ENCODE results near the gene CSNK1G3.

The CSNK1G3 gene

DNA sequence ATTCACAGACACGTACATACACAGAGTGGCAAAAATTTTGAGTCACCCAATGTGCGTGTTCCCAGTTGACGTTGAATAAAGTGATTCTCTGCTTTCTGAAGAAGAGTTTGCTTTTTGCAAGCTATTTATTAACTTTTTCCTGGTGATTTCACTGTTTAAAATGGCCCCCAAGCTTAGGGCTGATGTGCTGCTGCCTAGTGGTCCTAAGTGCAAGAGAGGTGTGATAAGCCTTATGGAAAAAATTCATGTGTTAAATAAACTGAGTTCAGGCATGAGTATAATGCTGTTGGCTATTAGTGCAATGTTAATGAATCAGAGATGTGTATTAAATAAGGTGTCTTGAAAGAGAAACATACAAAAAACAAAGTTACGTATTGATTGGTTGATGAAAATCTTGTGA is 16.9 kb downstream of the CSNK1G3 start:
- TF ChIP-seq, protein P1, sequence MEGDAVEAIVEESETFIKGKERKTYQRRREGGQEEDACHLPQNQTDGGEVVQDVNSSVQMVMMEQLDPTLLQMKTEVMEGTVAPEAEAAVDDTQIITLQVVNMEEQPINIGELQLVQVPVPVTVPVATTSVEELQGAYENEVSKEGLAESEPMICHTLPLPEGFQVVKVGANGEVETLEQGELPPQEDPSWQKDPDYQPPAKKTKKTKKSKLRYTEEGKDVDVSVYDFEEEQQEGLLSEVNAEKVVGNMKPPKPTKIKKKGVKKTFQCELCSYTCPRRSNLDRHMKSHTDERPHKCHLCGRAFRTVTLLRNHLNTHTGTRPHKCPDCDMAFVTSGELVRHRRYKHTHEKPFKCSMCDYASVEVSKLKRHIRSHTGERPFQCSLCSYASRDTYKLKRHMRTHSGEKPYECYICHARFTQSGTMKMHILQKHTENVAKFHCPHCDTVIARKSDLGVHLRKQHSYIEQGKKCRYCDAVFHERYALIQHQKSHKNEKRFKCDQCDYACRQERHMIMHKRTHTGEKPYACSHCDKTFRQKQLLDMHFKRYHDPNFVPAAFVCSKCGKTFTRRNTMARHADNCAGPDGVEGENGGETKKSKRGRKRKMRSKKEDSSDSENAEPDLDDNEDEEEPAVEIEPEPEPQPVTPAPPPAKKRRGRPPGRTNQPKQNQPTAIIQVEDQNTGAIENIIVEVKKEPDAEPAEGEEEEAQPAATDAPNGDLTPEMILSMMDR (IDR thresholded peaks at IDR 0.05; ENCODE audit: poor library complexity, severe bottlenecking), result no peak
- Histone ChIP-seq H3K4me1 (ENCODE audit: insufficient read depth, poor library complexity, severe bottlenecking) (peaks cover 5% of the 10 kb centered on the region), H3K27me3 (ENCODE audit: insufficient read depth, poor library complexity, severe bottlenecking) (no peaks in the 10 kb centered on the region), H3K9me3 (ENCODE audit: severe bottlenecking) (no peaks in the 10 kb centered on the region), H3K36me3 (ENCODE audit: low read depth) (no peaks in the 10 kb centered on the region), H3K4me3 (ENCODE audit: severe bottlenecking) (no peak overlapping the region), H3K27ac (ENCODE audit: poor library complexity, severe bottlenecking) (no peak overlapping the region)
- DNase-seq (ENCODE audit: low spot score) (no peak), ATAC-seq (ENCODE audit: low read depth) (no peak)

DNA sequence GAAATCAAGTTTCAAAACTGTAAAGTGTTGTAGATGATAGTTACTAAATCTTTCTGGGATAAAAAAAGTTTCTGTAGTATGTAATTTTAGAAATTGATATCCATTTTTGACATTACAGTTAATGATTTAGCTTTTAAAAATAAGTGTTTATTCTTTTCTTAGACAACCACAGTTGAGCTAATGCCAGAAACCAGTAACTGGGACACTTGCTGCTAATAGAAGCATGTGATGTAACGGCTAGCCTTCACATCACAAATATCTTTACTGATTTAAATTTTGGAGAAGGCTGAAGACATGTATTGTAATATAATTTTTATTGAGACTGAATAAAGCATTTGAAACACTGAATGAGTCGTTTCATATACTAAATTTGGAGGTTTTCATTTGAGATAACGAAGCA is 18.8 kb downstream of the CSNK1G3 start:
- H3K4me3 ChIP-seq (ENCODE audit: severe bottlenecking), result no peak overlapping the region
- H3K9me3 ChIP-seq (ENCODE audit: severe bottlenecking), result no peaks in the 10 kb centered on the region
- no peaks in the 10 kb centered on the region for H3K27me3 ChIP-seq (ENCODE audit: insufficient read depth, poor library complexity, severe bottlenecking)
- no peak for DNase-seq (ENCODE audit: low spot score)
- no peaks in the 10 kb centered on the region for H3K36me3 ChIP-seq (ENCODE audit: low read depth)
- peaks cover 5% of the 10 kb centered on the region for H3K4me1 ChIP-seq (ENCODE audit: insufficient read depth, poor library complexity, severe bottlenecking)
- TF ChIP-seq, protein P1 (IDR thresholded peaks at IDR 0.05; ENCODE audit: poor library complexity, severe bottlenecking), result no peak
- no peak for ATAC-seq (ENCODE audit: low read depth)
- H3K27ac ChIP-seq (ENCODE audit: poor library complexity, severe bottlenecking), result no peak overlapping the region

DNA sequence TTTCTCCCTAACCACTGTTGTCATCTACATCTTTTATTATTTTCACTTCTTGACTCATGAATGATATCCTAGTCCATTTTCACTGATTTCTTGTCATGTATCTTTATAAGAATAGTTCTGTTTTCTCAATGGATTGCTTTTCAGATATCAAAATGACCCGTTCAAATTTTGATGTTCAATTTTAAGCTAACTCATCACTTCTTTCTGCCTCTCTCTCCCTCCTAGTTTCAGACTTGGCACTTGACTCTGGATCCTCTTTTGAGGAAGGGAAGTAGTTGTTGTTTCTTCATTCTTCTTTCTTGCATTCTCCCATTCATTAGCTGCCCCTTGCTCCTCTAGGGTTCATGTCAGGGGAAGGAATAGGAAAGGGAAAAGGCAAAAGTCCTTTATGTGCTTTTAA is 23.7 kb downstream of the CSNK1G3 start:
- Histone ChIP-seq H3K27ac (ENCODE audit: poor library complexity, severe bottlenecking) (no peak overlapping the region), H3K9me3 (ENCODE audit: severe bottlenecking) (no peaks in the 10 kb centered on the region), H3K27me3 (ENCODE audit: insufficient read depth, poor library complexity, severe bottlenecking) (no peaks in the 10 kb centered on the region), H3K4me1 (ENCODE audit: insufficient read depth, poor library complexity, severe bottlenecking) (peaks cover 3% of the 10 kb centered on the region), H3K36me3 (ENCODE audit: low read depth) (no peaks in the 10 kb centered on the region), H3K4me3 (ENCODE audit: severe bottlenecking) (no peak overlapping the region)
- ATAC-seq (ENCODE audit: low read depth) (no peak), DNase-seq (ENCODE audit: low spot score) (no peak)
- TF ChIP-seq, protein P1 (IDR thresholded peaks at IDR 0.05; ENCODE audit: poor library complexity, severe bottlenecking), result no peak

DNA sequence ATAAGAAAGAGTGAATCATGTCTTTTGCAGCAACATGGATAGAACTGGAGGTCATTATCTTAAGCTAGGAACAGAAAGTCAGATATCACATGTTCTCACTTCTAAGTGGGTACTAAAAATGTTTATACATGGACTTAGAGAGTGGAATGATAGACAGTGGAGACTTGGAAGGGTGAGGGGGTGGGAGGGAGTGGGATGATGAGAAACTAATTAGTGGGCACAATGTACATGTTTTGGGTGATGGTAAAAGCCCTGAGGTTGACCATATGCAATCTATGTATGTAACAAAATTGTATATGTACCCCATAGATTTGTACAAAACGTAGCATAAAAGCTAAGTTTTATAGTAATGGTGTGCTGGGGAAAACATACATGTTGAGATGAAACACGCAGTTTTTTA is 25.3 kb downstream of the CSNK1G3 start:
- TF ChIP-seq, protein P1 (IDR thresholded peaks at IDR 0.05; ENCODE audit: poor library complexity, severe bottlenecking), result no peak
- DNase-seq (ENCODE audit: low spot score), result no peak
- H3K4me3 ChIP-seq (ENCODE audit: severe bottlenecking), result no peak overlapping the region
- no peaks in the 10 kb centered on the region for H3K27me3 ChIP-seq (ENCODE audit: insufficient read depth, poor library complexity, severe bottlenecking)
- no peak overlapping the region for H3K27ac ChIP-seq (ENCODE audit: poor library complexity, severe bottlenecking)
- H3K4me1 ChIP-seq (ENCODE audit: insufficient read depth, poor library complexity, severe bottlenecking), result peaks cover 2% of the 10 kb centered on the region
- H3K36me3 ChIP-seq (ENCODE audit: low read depth), result no peaks in the 10 kb centered on the region
- no peaks in the 10 kb centered on the region for H3K9me3 ChIP-seq (ENCODE audit: severe bottlenecking)
- ATAC-seq (ENCODE audit: low read depth), result no peak

DNA sequence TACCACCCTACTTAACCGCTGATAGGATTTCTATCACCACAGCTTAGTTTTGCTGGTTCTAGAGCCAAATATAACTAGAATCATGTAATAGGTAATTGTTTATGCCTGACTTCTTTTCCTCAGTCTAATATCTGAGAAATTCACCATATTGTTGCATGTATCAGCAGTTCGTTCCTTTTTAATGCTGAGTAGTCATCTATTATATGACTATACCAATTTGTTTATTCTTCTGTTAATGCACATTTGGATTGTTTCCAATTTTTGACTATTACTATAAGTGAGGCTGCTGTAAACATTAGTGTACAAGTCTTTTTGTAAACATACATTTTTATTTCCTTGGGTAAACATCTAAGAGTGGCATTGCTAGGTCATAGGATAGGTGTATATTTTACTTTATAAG is 25.9 kb downstream of the CSNK1G3 start:
- Histone ChIP-seq H3K9me3 (ENCODE audit: severe bottlenecking) (no peaks in the 10 kb centered on the region), H3K27me3 (ENCODE audit: insufficient read depth, poor library complexity, severe bottlenecking) (no peaks in the 10 kb centered on the region), H3K4me1 (ENCODE audit: insufficient read depth, poor library complexity, severe bottlenecking) (no peaks in the 10 kb centered on the region), H3K27ac (ENCODE audit: poor library complexity, severe bottlenecking) (no peak overlapping the region), H3K4me3 (ENCODE audit: severe bottlenecking) (no peak overlapping the region), H3K36me3 (ENCODE audit: low read depth) (no peaks in the 10 kb centered on the region)
- ATAC-seq (ENCODE audit: low read depth) (no peak), DNase-seq (ENCODE audit: low spot score) (no peak)
- TF ChIP-seq, protein P1 (IDR thresholded peaks at IDR 0.05; ENCODE audit: poor library complexity, severe bottlenecking), result no peak

All from RWPE2 (cell line).